CD14-positive monocyte (primary cell): Measurements from ENCODE around the gene CA10. TPM values are rescaled to one million over a fixed set of nuclear protein-coding genes. Genes with fewer than 3 reads are reported as not detected.

Experiments
- DNase-seq, 3 donors: peaks; one replicate each; pipeline ENCODE4 v3.0.0-alpha.2; 2011 to 2022
- H2AFZ ChIP-seq: 2 replicates; pipeline ENCODE4 v1.6.0; 2012; ENCODE audit warnings: mild to moderate bottlenecking, low read depth, low read length, inconsistent platforms; ENCODE audit not compliant: insufficient read depth, poor library complexity, severe bottlenecking
- H3K27ac ChIP-seq, 2 donors: 1 replicate in 1 of 2; 2 replicates in 1 of 2; pipeline ENCODE4 v1.5.1; 2012 to 2013; ENCODE audit warnings: low read length in 2 of 2, control low read depth in 1 of 2, inconsistent platforms in 1 of 2, low read depth in 1 of 2, mild to moderate bottlenecking in 1 of 2
- H3K27me3 ChIP-seq, 2 donors: one replicate each; pipeline versions ENCODE4 v1.6.0 to v1.6.1; 2011 to 2013; ENCODE audit warnings: low read length in 2 of 2; ENCODE audit not compliant: control insufficient read depth in 2 of 2, insufficient read depth in 2 of 2
- H3K36me3 ChIP-seq, 2 donors: replicated peaks in 1 of 2; 1 replicate in 1 of 2; 2 replicates in 1 of 2; pipeline versions ENCODE4 v1.5.1 to v1.6.1; 2012 to 2013; ENCODE audit warnings: low read length in 2 of 2, control low read depth in 1 of 2, inconsistent platforms in 1 of 2, mild to moderate bottlenecking in 1 of 2; ENCODE audit not compliant: insufficient read depth in 2 of 2, control insufficient read depth in 1 of 2
- H3K4me1 ChIP-seq, 2 donors: 1 replicate in 1 of 2; 2 replicates in 1 of 2; pipeline versions ENCODE4 v1.5.1 to v1.6.1; 2012 to 2013; ENCODE audit warnings: low read length in 2 of 2, control low read depth in 1 of 2, inconsistent platforms in 1 of 2, mild to moderate bottlenecking in 1 of 2, moderate library complexity in 1 of 2; ENCODE audit not compliant: insufficient read depth in 2 of 2, control insufficient read depth in 1 of 2
- H3K4me2 ChIP-seq: replicated peaks from 2 replicates; pipeline ENCODE3; 2012; ENCODE audit warnings: low read length, moderate library complexity, mild to moderate bottlenecking; ENCODE audit not compliant: poor library complexity, severe bottlenecking; ENCODE audit errors: extremely low read depth
- H3K4me3 ChIP-seq, 3 experiments: fragments of 200-600 bp in 1 of 3; sonication (generic) in 1 of 3; replicated peaks in 1 of 3; 1 replicate in 2 of 3; 2 replicates in 1 of 3; pipeline ENCODE4 v1.5.1; 2011 to 2013; ENCODE audit warnings: low read length in 3 of 3, mild to moderate bottlenecking in 3 of 3, control low read depth in 2 of 3, low read depth in 2 of 3, inconsistent platforms in 1 of 3, moderate library complexity in 1 of 3
- H3K79me2 ChIP-seq: 2 replicates; pipeline ENCODE4 v1.6.0; 2012; ENCODE audit warnings: mild to moderate bottlenecking, control low read depth, inconsistent platforms, low read length, moderate library complexity; ENCODE audit not compliant: insufficient read depth
- H3K9ac ChIP-seq: 2 replicates; pipeline ENCODE4 v1.6.0; 2017; ENCODE audit warnings: low read length, mild to moderate bottlenecking; ENCODE audit not compliant: insufficient read depth, poor library complexity, severe bottlenecking
- H3K9me3 ChIP-seq, 2 donors: replicated peaks in 1 of 2; 1 replicate in 1 of 2; 2 replicates in 1 of 2; pipeline versions ENCODE4 v1.5.1 to v1.6.1; 2012 to 2013; ENCODE audit warnings: low read length in 2 of 2, control low read depth in 1 of 2; ENCODE audit not compliant: control insufficient read depth in 1 of 2, insufficient read depth in 1 of 2
- H4K20me1 ChIP-seq: 2 replicates; pipeline ENCODE4 v1.6.0; 2012; ENCODE audit warnings: mild to moderate bottlenecking, low read length, control low read depth, moderate library complexity; ENCODE audit not compliant: insufficient read depth
- H3K27ac Mint-ChIP-seq, 7 donors: one replicate each; pipeline ENCODE4 v1.8.0; 2020; ENCODE audit warnings: mild to moderate bottlenecking in 7 of 7, mixed read lengths in 7 of 7, moderate library complexity in 6 of 7, inconsistent platforms in 2 of 7
- H3K27me3 Mint-ChIP-seq, 3 donors: one replicate each; pipeline ENCODE4 v1.8.0; 2021 to 2022; ENCODE audit warnings: low read depth in 3 of 3, mild to moderate bottlenecking in 3 of 3, mixed read lengths in 3 of 3, moderate library complexity in 3 of 3, inconsistent platforms in 1 of 3
- H3K36me3 Mint-ChIP-seq, 2 donors: one replicate each; pipeline ENCODE4 v1.8.0; 2020; ENCODE audit warnings: mixed read lengths in 2 of 2, inconsistent platforms in 1 of 2, mild to moderate bottlenecking in 1 of 2
- H3K4me1 Mint-ChIP-seq: one replicate; pipeline ENCODE4 v1.8.0; 2020; ENCODE audit warnings: mild to moderate bottlenecking, mixed read lengths
- H3K4me3 Mint-ChIP-seq, 2 donors: one replicate each; pipeline ENCODE4 v1.8.0; 2020; ENCODE audit warnings: mild to moderate bottlenecking in 2 of 2, mixed read lengths in 2 of 2, moderate library complexity in 1 of 2
- H3K9me3 Mint-ChIP-seq, 7 donors: one replicate each; pipeline ENCODE4 v1.8.0; 2020 to 2022; ENCODE audit warnings: mixed read lengths in 7 of 7, mild to moderate bottlenecking in 6 of 7, moderate library complexity in 6 of 7, inconsistent platforms in 2 of 7
- WGBS: methylation state at CpG from one replicate; pipeline ENCODE4 v1.1.5; 2013; ENCODE audit warnings: missing lambda C conversion rate; ENCODE audit not compliant: insufficient coverage; 5-methylcytosine and 5-hydroxymethylcytosine counted together
- intact Hi-C, 2 donors: fragments of 100-400 bp; cut with micrococcal nuclease; formaldehyde crosslinking; loops; one replicate each; pipeline versions ENCODE4 v1.15.0 to v1.15.1; 2023
- polyA plus RNA-seq, 3 donors: library from polyadenylated mRNA; depleted of rRNA in 1 of 3; unstranded in 2 of 3; stranded (reverse) in 1 of 3; fragments of 300-500 nt in 2 of 3; fragments of >200 nt in 1 of 3; fragmentation: Illumina TruSeq in 2 of 3; gene quantifications; 1 replicate in 2 of 3; 2 replicates in 1 of 3; pipeline ENCODE4 v1.2.3, GENCODE V29; 2012 to 2021
- TF ChIP-seq, protein P1 (sequence below): fragments of 200-600 bp; IDR thresholded peaks from one replicate; pipeline ENCODE4 v1.8.0; 2022; ENCODE audit warnings: antibody characterized with exemption, mild to moderate bottlenecking

Gene CA10
- polyA plus RNA-seq, 3 donors: not detected

DNA sequence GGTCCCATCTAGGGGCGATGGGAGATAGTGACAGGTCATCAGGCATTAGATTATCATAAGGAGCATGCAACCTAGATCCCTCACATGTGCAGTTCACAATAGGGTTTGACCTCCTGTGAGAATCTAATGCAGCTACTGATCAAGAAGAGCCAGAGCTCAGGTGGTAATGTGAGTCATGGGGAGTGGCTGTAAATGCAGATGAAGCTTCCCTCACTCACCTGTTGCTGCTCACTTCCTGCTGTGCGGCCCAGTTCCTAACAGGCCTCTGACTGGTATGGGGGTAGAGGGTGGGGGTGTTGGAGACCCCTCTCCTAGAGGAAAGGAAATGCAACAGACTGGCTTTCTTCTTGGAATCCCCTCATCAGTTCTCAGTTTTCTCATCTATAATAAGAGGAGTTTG is 131.4 kb downstream of the CA10 start:
- no peaks in the 10 kb centered on the region for H3K79me2 ChIP-seq
- no peak overlapping the region for H3K27ac ChIP-seq
- DNase-seq: no peak
- Mint-ChIP-seq H3K36me3 (no peaks in the 10 kb centered on the region), H3K4me3 (no peak overlapping the region), H3K9me3 (peaks cover 0 to 1% (median 0%) of the 10 kb centered on the region in 7 donors), H3K27ac (no peak overlapping the region), H3K4me1 (no peaks in the 10 kb centered on the region), H3K27me3 (peaks cover 0 to 1% (median 0%) of the 10 kb centered on the region in 3 donors)
- no peak overlapping the region for H3K4me3 ChIP-seq
- H3K36me3 ChIP-seq: no peaks in the 10 kb centered on the region
- TF ChIP-seq, protein P1, sequence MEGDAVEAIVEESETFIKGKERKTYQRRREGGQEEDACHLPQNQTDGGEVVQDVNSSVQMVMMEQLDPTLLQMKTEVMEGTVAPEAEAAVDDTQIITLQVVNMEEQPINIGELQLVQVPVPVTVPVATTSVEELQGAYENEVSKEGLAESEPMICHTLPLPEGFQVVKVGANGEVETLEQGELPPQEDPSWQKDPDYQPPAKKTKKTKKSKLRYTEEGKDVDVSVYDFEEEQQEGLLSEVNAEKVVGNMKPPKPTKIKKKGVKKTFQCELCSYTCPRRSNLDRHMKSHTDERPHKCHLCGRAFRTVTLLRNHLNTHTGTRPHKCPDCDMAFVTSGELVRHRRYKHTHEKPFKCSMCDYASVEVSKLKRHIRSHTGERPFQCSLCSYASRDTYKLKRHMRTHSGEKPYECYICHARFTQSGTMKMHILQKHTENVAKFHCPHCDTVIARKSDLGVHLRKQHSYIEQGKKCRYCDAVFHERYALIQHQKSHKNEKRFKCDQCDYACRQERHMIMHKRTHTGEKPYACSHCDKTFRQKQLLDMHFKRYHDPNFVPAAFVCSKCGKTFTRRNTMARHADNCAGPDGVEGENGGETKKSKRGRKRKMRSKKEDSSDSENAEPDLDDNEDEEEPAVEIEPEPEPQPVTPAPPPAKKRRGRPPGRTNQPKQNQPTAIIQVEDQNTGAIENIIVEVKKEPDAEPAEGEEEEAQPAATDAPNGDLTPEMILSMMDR: no peak
- intact Hi-C loops: no loop called here
- no peaks in the 10 kb centered on the region for H4K20me1 ChIP-seq
- H3K9me3 ChIP-seq: peaks cover 0 to 4% of the 10 kb centered on the region in 2 donors
- H3K4me1 ChIP-seq: no peaks in the 10 kb centered on the region
- H2AFZ ChIP-seq: no peak overlapping the region
- H3K27me3 ChIP-seq: no peaks in the 10 kb centered on the region
- H3K4me2 ChIP-seq: no peak overlapping the region
- WGBS: no CpG with 5 or more reads among the region's 2 CpGs
- no peak overlapping the region for H3K9ac ChIP-seq

DNA sequence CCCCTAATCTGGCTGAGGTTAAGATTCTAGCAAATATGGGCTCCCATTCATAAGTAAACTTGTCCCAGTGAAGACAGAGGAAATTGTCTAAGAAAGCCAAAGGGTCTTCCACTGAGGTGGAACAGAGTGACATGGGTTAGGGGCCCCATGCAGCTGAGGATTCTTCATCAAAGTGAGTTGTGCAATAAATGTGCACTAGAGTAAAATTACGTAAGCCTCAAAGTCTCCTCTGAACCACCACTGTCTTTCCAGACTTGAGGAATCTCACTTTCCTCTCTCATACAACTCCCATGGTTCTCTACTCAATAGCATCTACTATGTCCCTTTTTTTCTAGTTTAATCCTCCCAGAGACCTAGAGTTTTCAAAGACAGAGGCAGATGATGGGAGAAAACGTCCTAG is 132.4 kb downstream of the CA10 start:
- intact Hi-C loops: no loop called here
- no peaks in the 10 kb centered on the region for H3K79me2 ChIP-seq
- no peaks in the 10 kb centered on the region for H3K4me1 Mint-ChIP-seq
- DNase-seq: no peak
- H3K9me3 ChIP-seq: peaks cover 0 to 4% of the 10 kb centered on the region in 2 donors
- peaks cover 0 to 1% (median 0%) of the 10 kb centered on the region in 3 donors for H3K27me3 Mint-ChIP-seq
- WGBS: no CpG with 5 or more reads among the region's 2 CpGs
- H4K20me1 ChIP-seq: no peaks in the 10 kb centered on the region
- H3K36me3 ChIP-seq: no peaks in the 10 kb centered on the region
- H3K27me3 ChIP-seq: no peaks in the 10 kb centered on the region
- no peak overlapping the region for H3K27ac ChIP-seq
- TF ChIP-seq, protein P1: no peak
- no peaks in the 10 kb centered on the region for H3K4me1 ChIP-seq
- H3K4me2 ChIP-seq: no peak overlapping the region
- H3K4me3 Mint-ChIP-seq: no peak overlapping the region
- no peak overlapping the region for H3K9ac ChIP-seq
- no peak overlapping the region for H2AFZ ChIP-seq
- H3K27ac Mint-ChIP-seq: no peak overlapping the region
- no peaks in the 10 kb centered on the region for H3K36me3 Mint-ChIP-seq
- no peak overlapping the region for H3K4me3 ChIP-seq
- H3K9me3 Mint-ChIP-seq: peaks cover 0 to under 1% (median 0%) of the 10 kb centered on the region in 7 donors
